ENCODE measurements around the gene SRR.
"Not testable (repeated sequence)": the region's sequence is repeated elsewhere in the genome, so short reads cannot be mapped to it uniquely, and the experiment has no call there.

The SRR gene

DNA sequence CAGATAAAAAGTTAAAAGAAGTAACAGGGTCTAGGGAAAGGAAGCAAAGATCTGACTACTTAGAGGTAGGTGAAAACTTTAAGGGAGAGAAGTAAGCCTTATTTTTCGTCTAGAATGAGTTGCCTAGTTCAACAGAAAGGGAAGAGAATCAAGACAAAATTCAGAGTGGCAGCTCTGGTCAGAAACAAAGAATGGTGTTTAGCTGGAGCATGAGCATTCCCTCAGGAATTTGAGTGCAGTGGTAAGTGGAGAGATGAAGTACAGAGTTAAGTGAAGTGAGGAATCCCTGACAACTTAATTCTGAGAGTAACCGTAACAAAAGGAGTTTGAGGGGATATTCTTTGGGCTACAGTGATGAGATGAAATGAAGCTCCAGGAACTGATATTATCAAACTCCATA is 11.7 kb upstream of the SRR start:
- peaks cover 93% of the 10 kb centered on the region for H3K36me3 ChIP-seq (ENCODE audit: control insufficient read depth, insufficient read depth, low read length)
- H3K4me1 ChIP-seq (ENCODE audit: control insufficient read depth, insufficient read depth, low read length, poor library complexity, severe bottlenecking) = peaks cover 15% of the 10 kb centered on the region
- H3K27ac ChIP-seq (ENCODE audit: low read depth, low read length, severe bottlenecking) = peak overlapping the region; percentile 78
- no peak overlapping the region for H3K4me3 ChIP-seq (ENCODE audit: extremely low read depth, insufficient read depth, low read length, poor library complexity, severe bottlenecking)
- WGBS, 2 experiments (ENCODE audit: insufficient coverage in 2 of 2) = 86% methylated on average over 2 of the region's 2 CpGs
- no peaks in the 10 kb centered on the region for H3K9me3 ChIP-seq (ENCODE audit: control insufficient read depth, low read length)

DNA sequence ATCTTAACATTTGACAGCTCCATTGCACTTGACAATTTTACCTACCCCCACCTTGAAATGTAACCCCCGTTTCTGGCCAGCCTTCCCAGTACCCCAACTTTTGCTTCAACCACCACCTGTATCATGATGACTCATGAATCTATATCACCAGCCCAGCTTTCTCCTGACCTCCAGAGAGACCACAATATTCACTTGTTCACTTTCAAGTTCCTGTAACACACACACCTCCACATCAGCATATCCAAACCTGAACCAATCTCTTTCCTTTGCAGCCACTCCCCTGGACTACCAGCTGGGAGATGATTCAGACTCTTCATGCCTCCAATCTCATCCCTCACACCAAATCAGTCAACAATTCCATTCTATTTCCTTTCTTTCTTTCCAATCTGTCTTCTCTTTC is 8.2 kb upstream of the SRR start:
- 100% methylated on average over 1 of the region's 1 CpG for WGBS, 2 experiments (ENCODE audit: insufficient coverage in 2 of 2)

DNA sequence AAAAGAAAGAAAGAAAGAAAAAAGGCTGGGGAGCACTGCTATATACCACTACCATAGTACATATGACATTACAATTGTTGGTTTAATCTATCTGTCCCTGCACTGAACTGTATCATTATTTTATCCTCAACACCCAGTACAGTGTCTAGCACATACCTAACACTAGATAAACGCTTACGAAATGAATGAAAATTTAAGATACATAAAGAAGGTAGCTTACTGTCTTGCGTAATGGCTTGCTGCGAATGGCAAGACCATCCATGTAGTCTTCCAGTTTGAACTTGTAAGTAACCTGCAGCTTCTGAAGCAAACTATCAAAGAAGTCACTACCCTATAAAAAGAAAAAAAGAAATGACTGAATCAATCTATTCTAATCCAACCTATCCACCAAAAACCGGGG is 6.7 kb upstream of the SRR start:
- 95 to 100% methylated on average over 1 to 4 of the region's 5 CpGs for WGBS, 2 experiments (ENCODE audit: insufficient coverage in 2 of 2)
- Histone ChIP-seq H3K4me3 (ENCODE audit: extremely low read depth, insufficient read depth, low read length, poor library complexity, severe bottlenecking) (no peak overlapping the region), H3K9me3 (ENCODE audit: control insufficient read depth, low read length) (no peaks in the 10 kb centered on the region), H3K36me3 (ENCODE audit: control insufficient read depth, insufficient read depth, low read length) (peaks cover 92% of the 10 kb centered on the region), H3K4me1 (ENCODE audit: control insufficient read depth, insufficient read depth, low read length, poor library complexity, severe bottlenecking) (peaks cover 13% of the 10 kb centered on the region), H3K27ac (ENCODE audit: low read depth, low read length, severe bottlenecking) (no peak overlapping the region)

More for the DNA sequence above, 8.2 kb upstream of the SRR start:
- H3K27ac ChIP-seq (ENCODE audit: low read depth, low read length, severe bottlenecking) = no peak overlapping the region
- H3K9me3 ChIP-seq (ENCODE audit: control insufficient read depth, low read length) = no peaks in the 10 kb centered on the region
- peaks cover 15% of the 10 kb centered on the region for H3K4me1 ChIP-seq (ENCODE audit: control insufficient read depth, insufficient read depth, low read length, poor library complexity, severe bottlenecking)
- H3K4me3 ChIP-seq (ENCODE audit: extremely low read depth, insufficient read depth, low read length, poor library complexity, severe bottlenecking) = no peak overlapping the region
- H3K36me3 ChIP-seq (ENCODE audit: control insufficient read depth, insufficient read depth, low read length) = peaks cover 93% of the 10 kb centered on the region

GRCh38 chr17:2299136-2299535 is 4.6 kb upstream of the SRR start:
- H3K4me3 ChIP-seq (ENCODE audit: extremely low read depth, insufficient read depth, low read length, poor library complexity, severe bottlenecking) = no peak overlapping the region
- H3K9me3 ChIP-seq (ENCODE audit: control insufficient read depth, low read length) = no peaks in the 10 kb centered on the region
- WGBS, 2 experiments (ENCODE audit: insufficient coverage in 2 of 2) = 96 to 98% methylated on average over 11 to 12 of the region's 12 CpGs
- H3K4me1 ChIP-seq (ENCODE audit: control insufficient read depth, insufficient read depth, low read length, poor library complexity, severe bottlenecking) = peaks cover 7% of the 10 kb centered on the region
- no peak overlapping the region for H3K27ac ChIP-seq (ENCODE audit: low read depth, low read length, severe bottlenecking)
- H3K36me3 ChIP-seq (ENCODE audit: control insufficient read depth, insufficient read depth, low read length) = peaks cover 73% of the 10 kb centered on the region

DNA sequence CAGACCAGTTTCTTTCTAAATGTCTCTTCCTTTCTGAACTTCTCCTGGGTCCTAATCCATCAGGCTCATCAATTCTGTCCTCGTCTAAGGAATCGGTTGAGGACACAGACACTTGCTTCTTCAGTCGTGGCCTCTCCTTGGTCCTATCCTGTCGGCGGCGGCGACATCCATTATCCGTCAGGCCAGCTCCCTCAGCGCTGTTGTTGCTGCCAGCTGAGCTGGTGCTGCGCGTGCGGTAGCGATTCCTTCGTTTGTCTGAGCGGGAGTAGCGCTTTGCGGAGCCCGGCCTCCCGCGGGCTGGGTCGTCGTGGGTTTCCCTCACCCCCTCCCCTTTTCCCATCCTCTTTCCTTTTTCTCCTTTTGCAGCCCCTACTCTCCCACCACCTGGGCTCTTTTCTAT is 4.0 kb upstream of the SRR start:
- Histone ChIP-seq H3K9me3 (ENCODE audit: control insufficient read depth, low read length) (no peaks in the 10 kb centered on the region), H3K4me1 (ENCODE audit: control insufficient read depth, insufficient read depth, low read length, poor library complexity, severe bottlenecking) (peaks cover 7% of the 10 kb centered on the region), H3K36me3 (ENCODE audit: control insufficient read depth, insufficient read depth, low read length) (peaks cover 69% of the 10 kb centered on the region), H3K27ac (ENCODE audit: low read depth, low read length, severe bottlenecking) (no peak overlapping the region), H3K4me3 (ENCODE audit: extremely low read depth, insufficient read depth, low read length, poor library complexity, severe bottlenecking) (no peak overlapping the region)
- WGBS, 2 experiments (ENCODE audit: insufficient coverage in 2 of 2) = 95 to 97% methylated on average over 12 to 22 of the region's 22 CpGs

- peak overlapping the region; percentile 94 for H3K4me3 ChIP-seq (ENCODE audit: extremely low read depth, insufficient read depth, low read length, poor library complexity, severe bottlenecking)
- 0% methylated on average over 7 to 10 of the region's 12 CpGs for WGBS, 2 experiments (ENCODE audit: insufficient coverage in 2 of 2)
- no peaks in the 10 kb centered on the region for H3K9me3 ChIP-seq (ENCODE audit: control insufficient read depth, low read length)
- H3K27ac ChIP-seq (ENCODE audit: low read depth, low read length, severe bottlenecking) = peak overlapping the region; percentile 93
- peaks cover 4% of the 10 kb centered on the region for H3K4me1 ChIP-seq (ENCODE audit: control insufficient read depth, insufficient read depth, low read length, poor library complexity, severe bottlenecking)
- H3K36me3 ChIP-seq (ENCODE audit: control insufficient read depth, insufficient read depth, low read length) = peaks cover 39% of the 10 kb centered on the region
These were observed 959 bp upstream of the SRR start for GRCh38 chr17:2302778-2303203.

- 97 to 100% methylated on average over 3 to 4 of the region's 4 CpGs for WGBS, 2 experiments (ENCODE audit: insufficient coverage in 2 of 2)
- H3K4me1 ChIP-seq (ENCODE audit: control insufficient read depth, insufficient read depth, low read length, poor library complexity, severe bottlenecking) = peaks cover 4% of the 10 kb centered on the region
- no peaks in the 10 kb centered on the region for H3K9me3 ChIP-seq (ENCODE audit: control insufficient read depth, low read length)
- H3K4me3 ChIP-seq (ENCODE audit: extremely low read depth, insufficient read depth, low read length, poor library complexity, severe bottlenecking) = no peak overlapping the region
- peaks cover 25% of the 10 kb centered on the region for H3K36me3 ChIP-seq (ENCODE audit: control insufficient read depth, insufficient read depth, low read length)
- no peak overlapping the region for H3K27ac ChIP-seq (ENCODE audit: low read depth, low read length, severe bottlenecking)
These were observed 1.2 kb downstream of the SRR start for GRCh38 chr17:2304931-2305330.

DNA sequence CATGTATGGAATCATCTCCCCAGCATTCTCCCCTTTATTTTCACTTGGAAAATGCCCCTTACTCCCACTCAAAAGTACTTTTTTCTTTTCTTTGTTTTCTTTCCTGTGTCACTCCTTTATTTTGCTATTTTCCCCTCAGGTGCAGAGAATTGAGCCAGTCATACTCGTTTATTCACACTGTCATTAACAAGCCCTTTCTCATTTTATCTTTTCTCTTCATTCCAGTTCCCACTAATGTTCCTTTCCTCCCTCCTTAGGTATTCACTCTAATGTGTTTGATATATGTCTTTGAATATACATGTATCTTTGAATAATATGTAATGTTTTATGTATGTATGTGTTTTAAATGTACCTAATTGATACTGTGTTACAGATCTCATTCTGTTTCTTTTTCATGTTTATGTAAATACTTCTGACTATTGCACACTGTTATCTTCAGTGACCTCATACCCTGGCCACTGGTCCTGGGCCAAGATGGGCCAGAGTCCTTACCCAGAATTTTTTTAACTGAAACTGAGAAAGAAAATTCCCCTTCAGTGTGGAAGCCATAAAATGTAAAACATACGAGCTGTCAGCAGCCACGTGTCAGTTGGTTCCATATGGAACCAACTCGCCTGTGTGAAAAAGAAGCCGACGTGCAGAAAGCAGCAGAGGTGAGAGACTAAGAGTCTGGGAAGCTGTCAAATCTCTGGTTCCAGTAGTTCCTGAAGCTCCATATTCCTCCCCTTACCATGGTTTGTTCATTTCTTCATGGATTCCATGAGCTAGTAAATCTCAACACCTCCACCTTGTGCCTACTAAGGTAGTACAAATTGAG is 5.8 kb downstream of the SRR start:
- H3K9me3 ChIP-seq (ENCODE audit: control insufficient read depth, low read length) = no peaks in the 10 kb centered on the region
- no peak overlapping the region for H3K4me3 ChIP-seq (ENCODE audit: extremely low read depth, insufficient read depth, low read length, poor library complexity, severe bottlenecking)
- no peaks in the 10 kb centered on the region for H3K4me1 ChIP-seq (ENCODE audit: control insufficient read depth, insufficient read depth, low read length, poor library complexity, severe bottlenecking)
- WGBS, 2 experiments (ENCODE audit: insufficient coverage in 2 of 2) = 92% methylated on average over 5 to 6 of the region's 6 CpGs
- no peak overlapping the region for H3K27ac ChIP-seq (ENCODE audit: low read depth, low read length, severe bottlenecking)
- peaks cover 6% of the 10 kb centered on the region for H3K36me3 ChIP-seq (ENCODE audit: control insufficient read depth, insufficient read depth, low read length)

- Histone ChIP-seq H3K27ac (ENCODE audit: low read depth, low read length, severe bottlenecking) (no peak overlapping the region), H3K36me3 (ENCODE audit: control insufficient read depth, insufficient read depth, low read length) (peaks cover 6% of the 10 kb centered on the region), H3K4me1 (ENCODE audit: control insufficient read depth, insufficient read depth, low read length, poor library complexity, severe bottlenecking) (no peaks in the 10 kb centered on the region), H3K4me3 (ENCODE audit: extremely low read depth, insufficient read depth, low read length, poor library complexity, severe bottlenecking) (no peak overlapping the region), H3K9me3 (ENCODE audit: control insufficient read depth, low read length) (no peaks in the 10 kb centered on the region)
- 93 to 95% methylated on average over 2 to 4 of the region's 5 CpGs for WGBS, 2 experiments (ENCODE audit: insufficient coverage in 2 of 2)
These were observed 9.0 kb downstream of the SRR start for GRCh38 chr17:2312736-2313135.

DNA sequence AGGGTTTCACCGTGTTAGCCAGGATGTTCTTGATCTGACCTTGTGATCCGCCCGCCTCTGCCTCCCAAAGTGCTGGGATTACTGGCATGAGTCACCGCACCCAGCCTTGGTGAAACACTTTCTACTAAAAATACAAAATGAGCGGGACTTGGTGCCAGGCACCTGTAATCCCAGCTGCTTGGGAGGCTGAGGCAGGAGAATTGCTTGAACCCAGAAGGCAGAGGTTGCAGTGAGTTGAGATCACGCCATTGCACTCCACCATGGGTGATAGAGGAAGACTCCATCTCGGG is 13.1 kb downstream of the SRR start:
- not testable (repeated sequence) for H3K27ac ChIP-seq (ENCODE audit: low read depth, low read length, severe bottlenecking); H3K4me1 ChIP-seq (ENCODE audit: control insufficient read depth, insufficient read depth, low read length, poor library complexity, severe bottlenecking); H3K9me3 ChIP-seq (ENCODE audit: control insufficient read depth, low read length); H3K4me3 ChIP-seq (ENCODE audit: extremely low read depth, insufficient read depth, low read length, poor library complexity, severe bottlenecking)
- peaks cover 19% of the 10 kb centered on the region for H3K36me3 ChIP-seq (ENCODE audit: control insufficient read depth, insufficient read depth, low read length)
- WGBS, 2 experiments (ENCODE audit: insufficient coverage in 2 of 2) = 100% methylated on average over 2 of the region's 7 CpGs; no CpG with 5 or more reads in 1 of the 2 experiments

- no peak overlapping the region for H3K27ac ChIP-seq (ENCODE audit: low read depth, low read length, severe bottlenecking)
- H3K4me3 ChIP-seq (ENCODE audit: extremely low read depth, insufficient read depth, low read length, poor library complexity, severe bottlenecking) = no peak overlapping the region
- no peaks in the 10 kb centered on the region for H3K9me3 ChIP-seq (ENCODE audit: control insufficient read depth, low read length)
- H3K36me3 ChIP-seq (ENCODE audit: control insufficient read depth, insufficient read depth, low read length) = peaks cover 28% of the 10 kb centered on the region
- 92 to 97% methylated on average over 3 of the region's 3 CpGs for WGBS, 2 experiments (ENCODE audit: insufficient coverage in 2 of 2)
- H3K4me1 ChIP-seq (ENCODE audit: control insufficient read depth, insufficient read depth, low read length, poor library complexity, severe bottlenecking) = no peaks in the 10 kb centered on the region
These were observed 14.0 kb downstream of the SRR start for GRCh38 chr17:2317796-2318195.

All from mesodermal cell (in vitro differentiated cells).